Neutrophil (primary cell): Measurements from ENCODE around the gene TIMM10.

Experiments
- H3K27ac ChIP-seq: fragments of 200-600 bp; sonication (generic); 2 replicates; pipeline ENCODE4 v1.5.1; 2016; ENCODE audit warnings: mild to moderate bottlenecking, moderate library complexity
- H3K27me3 ChIP-seq: fragments of 200-600 bp; sonication (generic); 2 replicates; pipeline ENCODE4 v1.6.0; 2016; ENCODE audit warnings: mild to moderate bottlenecking
- H3K36me3 ChIP-seq: fragments of 200-600 bp; sonication (generic); 2 replicates; pipeline ENCODE4 v1.5.1; 2017
- H3K4me1 ChIP-seq, 2 experiments: fragments of 200-600 bp in 1 of 2; sonication (generic) in 1 of 2; 1 replicate in 1 of 2; 2 replicates in 1 of 2; pipeline versions ENCODE4 v1.5.1 to v1.6.1; 2013 to 2016; ENCODE audit warnings: low read depth in 1 of 2, low read length in 1 of 2, mild to moderate bottlenecking in 1 of 2, moderate library complexity in 1 of 2; ENCODE audit not compliant: control insufficient read depth in 1 of 2, insufficient read depth in 1 of 2
- H3K4me3 ChIP-seq, 2 experiments: fragments of 200-600 bp in 1 of 2; sonication (generic) in 1 of 2; 1 replicate in 1 of 2; 2 replicates in 1 of 2; pipeline ENCODE4 v1.5.1; 2013 to 2016; ENCODE audit warnings: low read depth in 1 of 2, low read length in 1 of 2, mild to moderate bottlenecking in 1 of 2, moderate library complexity in 1 of 2
- H3K9me3 ChIP-seq: fragments of 200-600 bp; sonication (generic); 2 replicates; pipeline ENCODE4 v1.5.1; 2016
- CTCF ChIP-seq: fragments of 200-600 bp; sonication (generic); IDR thresholded peaks from 2 replicates; pipeline ENCODE4 v1.5.1; 2016; ENCODE audit warnings: antibody characterized with exemption

The TIMM10 gene

GRCh38 chr11:57511741-57512430 is 18.7 kb downstream of the TIMM10 start:
- Histone ChIP-seq H3K27ac (no peak overlapping the region), H3K4me1 (peaks cover 24 to 25% of the 10 kb centered on the region in 2 experiments), H3K36me3 (no peaks in the 10 kb centered on the region), H3K27me3 (peaks cover 17% of the 10 kb centered on the region), H3K9me3 (no peaks in the 10 kb centered on the region), H3K4me3 (no peak overlapping the region)
- TF ChIP-seq CTCF: no peak

DNA sequence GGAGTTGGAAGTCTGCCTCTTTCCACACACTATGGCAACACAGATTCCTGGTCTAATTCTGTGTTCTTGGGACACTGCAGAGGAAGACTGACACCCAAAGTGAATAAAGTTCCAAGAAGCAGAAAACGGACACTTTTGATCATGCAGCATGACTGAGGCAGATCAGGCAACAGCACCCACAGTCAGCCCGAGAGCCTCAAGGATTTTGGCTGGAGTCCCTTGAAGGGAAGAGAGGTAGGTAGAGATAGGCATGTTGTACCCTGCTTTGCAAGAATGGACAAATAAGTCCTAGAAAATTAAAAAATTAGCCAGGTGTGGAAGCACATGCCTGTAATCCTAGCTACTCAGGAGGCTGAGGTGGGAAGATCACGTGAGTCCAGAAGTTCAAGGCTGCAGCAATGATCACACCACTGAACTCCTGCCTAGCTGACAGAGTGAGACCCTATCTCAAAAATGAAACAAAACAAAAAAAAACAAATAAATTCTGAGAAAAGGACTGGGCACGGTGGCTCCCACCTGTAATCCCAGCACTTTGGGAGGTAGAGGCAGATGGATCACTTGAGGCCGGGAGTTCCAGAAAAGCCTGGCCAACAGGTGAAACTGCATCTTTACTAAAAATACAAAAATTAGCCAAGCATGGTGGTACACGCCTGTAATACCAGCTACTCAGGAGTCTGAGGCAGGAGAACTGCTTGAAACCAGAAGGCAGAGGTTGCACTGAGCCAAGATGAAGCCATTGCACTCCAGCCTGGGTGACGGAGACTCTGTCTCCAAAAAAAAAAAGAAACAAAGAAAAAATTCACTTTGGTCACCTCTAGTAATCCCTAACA is 22.0 kb downstream of the TIMM10 start:
- Histone ChIP-seq H3K27ac (no peak overlapping the region), H3K9me3 (no peaks in the 10 kb centered on the region), H3K4me3 (no peak overlapping the region), H3K27me3 (no peaks in the 10 kb centered on the region), H3K4me1 (no peaks in the 10 kb centered on the region), H3K36me3 (no peaks in the 10 kb centered on the region)
- no peak for TF ChIP-seq CTCF

GRCh38 chr11:57506522-57506921 is 24.0 kb downstream of the TIMM10 start:
- no peak overlapping the region for H3K27ac ChIP-seq
- H3K36me3 ChIP-seq: peaks cover 7% of the 10 kb centered on the region
- no peak for TF ChIP-seq CTCF
- H3K9me3 ChIP-seq: no peaks in the 10 kb centered on the region
- H3K4me3 ChIP-seq: no peak overlapping the region
- H3K27me3 ChIP-seq: no peaks in the 10 kb centered on the region
- no peaks in the 10 kb centered on the region for H3K4me1 ChIP-seq

- Histone ChIP-seq H3K4me1 (peaks cover 3 to 5% of the 10 kb centered on the region in 2 experiments), H3K27ac (no peak overlapping the region), H3K27me3 (no peaks in the 10 kb centered on the region), H3K9me3 (no peaks in the 10 kb centered on the region), H3K4me3 (no peak overlapping the region), H3K36me3 (peaks cover 7% of the 10 kb centered on the region)
- TF ChIP-seq CTCF: no peak
Measured at GRCh38 chr11:57504511-57504910, 26.0 kb downstream of the TIMM10 start.

- no peak for TF ChIP-seq CTCF
- Histone ChIP-seq H3K27ac (no peak overlapping the region), H3K4me1 (peaks cover 6 to 9% of the 10 kb centered on the region in 2 experiments), H3K9me3 (no peaks in the 10 kb centered on the region), H3K4me3 (no peak overlapping the region), H3K36me3 (peaks cover 7% of the 10 kb centered on the region), H3K27me3 (no peaks in the 10 kb centered on the region)
Measured at GRCh38 chr11:57502870-57503269, 27.7 kb downstream of the TIMM10 start.
